PFSK-1 (cell line): Measurements from ENCODE around the gene NUB1.

Experiments used
- POLR2AphosphoS5 ChIP-seq: IDR thresholded peaks from 2 replicates; pipeline ENCODE4 v1.6.1; 2012; ENCODE audit warnings: low read depth, mild to moderate bottlenecking, control low read depth, low read length, moderate library complexity
- SIN3A ChIP-seq: IDR thresholded peaks from 2 replicates; pipeline ENCODE4 v1.6.1; 2012; ENCODE audit warnings: mild to moderate bottlenecking, low read length, moderate library complexity, borderline replicate concordance; ENCODE audit not compliant: insufficient read depth
- TAF1 ChIP-seq: IDR thresholded peaks from 2 replicates; pipeline ENCODE4 v1.6.1; 2012; ENCODE audit warnings: low read length, control low read depth, borderline replicate concordance; ENCODE audit not compliant: insufficient read depth
- TF ChIP-seq, protein P1 (sequence below), 2 experiments: IDR thresholded peaks; 2 replicates each; pipeline versions ENCODE4 v1.6.1 to v1.8.0; 2011 to 2012; ENCODE audit warnings: low read depth in 2 of 2, low read length in 2 of 2, control low read depth in 1 of 2, inconsistent platforms in 1 of 2, mild to moderate bottlenecking in 1 of 2, moderate library complexity in 1 of 2; ENCODE audit not compliant: insufficient read depth in 1 of 2

DNA sequence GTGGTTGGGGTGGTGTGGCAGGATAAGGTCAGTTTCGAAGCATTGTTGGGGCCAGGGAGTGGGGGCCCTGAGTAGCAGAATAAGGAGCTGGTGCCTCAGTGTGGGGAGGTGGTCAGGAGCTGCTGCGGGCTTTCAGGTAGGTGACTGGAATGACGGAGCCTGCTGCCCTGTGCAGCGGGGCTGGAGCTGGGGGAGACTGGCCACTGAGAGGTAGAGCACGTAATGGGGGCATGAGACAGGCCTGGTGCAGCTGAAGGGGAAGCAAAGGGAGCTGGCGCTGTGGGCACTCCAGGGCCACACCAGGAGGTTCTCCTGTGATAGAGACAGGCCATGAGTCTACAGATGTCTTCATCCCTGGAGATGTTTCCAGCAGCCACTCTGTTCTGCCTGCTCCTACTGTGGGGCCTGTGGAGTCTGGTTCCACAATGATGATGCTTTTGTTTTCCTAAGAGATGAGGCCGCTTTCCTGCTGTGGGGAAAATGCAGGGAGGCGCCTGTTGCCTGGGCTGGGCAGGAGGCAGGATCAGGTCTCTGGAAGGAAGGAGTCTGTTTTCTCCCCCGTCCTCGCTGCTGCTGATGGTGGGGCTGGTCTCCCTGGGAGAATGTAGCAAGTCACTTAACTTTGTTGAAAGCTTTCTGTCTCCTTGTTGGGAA is 31.1 kb downstream of the NUB1 start:
- TF ChIP-seq TAF1 (no peak), POLR2AphosphoS5 (no peak), SIN3A (no peak)
- TF ChIP-seq, protein P1, sequence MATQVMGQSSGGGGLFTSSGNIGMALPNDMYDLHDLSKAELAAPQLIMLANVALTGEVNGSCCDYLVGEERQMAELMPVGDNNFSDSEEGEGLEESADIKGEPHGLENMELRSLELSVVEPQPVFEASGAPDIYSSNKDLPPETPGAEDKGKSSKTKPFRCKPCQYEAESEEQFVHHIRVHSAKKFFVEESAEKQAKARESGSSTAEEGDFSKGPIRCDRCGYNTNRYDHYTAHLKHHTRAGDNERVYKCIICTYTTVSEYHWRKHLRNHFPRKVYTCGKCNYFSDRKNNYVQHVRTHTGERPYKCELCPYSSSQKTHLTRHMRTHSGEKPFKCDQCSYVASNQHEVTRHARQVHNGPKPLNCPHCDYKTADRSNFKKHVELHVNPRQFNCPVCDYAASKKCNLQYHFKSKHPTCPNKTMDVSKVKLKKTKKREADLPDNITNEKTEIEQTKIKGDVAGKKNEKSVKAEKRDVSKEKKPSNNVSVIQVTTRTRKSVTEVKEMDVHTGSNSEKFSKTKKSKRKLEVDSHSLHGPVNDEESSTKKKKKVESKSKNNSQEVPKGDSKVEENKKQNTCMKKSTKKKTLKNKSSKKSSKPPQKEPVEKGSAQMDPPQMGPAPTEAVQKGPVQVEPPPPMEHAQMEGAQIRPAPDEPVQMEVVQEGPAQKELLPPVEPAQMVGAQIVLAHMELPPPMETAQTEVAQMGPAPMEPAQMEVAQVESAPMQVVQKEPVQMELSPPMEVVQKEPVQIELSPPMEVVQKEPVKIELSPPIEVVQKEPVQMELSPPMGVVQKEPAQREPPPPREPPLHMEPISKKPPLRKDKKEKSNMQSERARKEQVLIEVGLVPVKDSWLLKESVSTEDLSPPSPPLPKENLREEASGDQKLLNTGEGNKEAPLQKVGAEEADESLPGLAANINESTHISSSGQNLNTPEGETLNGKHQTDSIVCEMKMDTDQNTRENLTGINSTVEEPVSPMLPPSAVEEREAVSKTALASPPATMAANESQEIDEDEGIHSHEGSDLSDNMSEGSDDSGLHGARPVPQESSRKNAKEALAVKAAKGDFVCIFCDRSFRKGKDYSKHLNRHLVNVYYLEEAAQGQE (IDR thresholded peaks at IDR 0.05; ENCODE audit: insufficient read depth in 1 of 2, low read depth in 2 of 2, low read length in 2 of 2), result no peak
